CD4-positive, alpha-beta memory T cell (primary cell): Measurements from ENCODE around the gene MED13L. TPM values are rescaled to one million over a fixed set of nuclear protein-coding genes. Genes with fewer than 3 reads are reported as not detected.

Source experiments
- CTCF ChIA-PET: fragments of 350-600 bp; sonication (Branson Sonifier 250); formaldehyde crosslinking; loops from one replicate; lab custom pipeline; 2021; ENCODE audit warnings: inconsistent platforms; ENCODE audit not compliant: partially characterized antibody; lab: Charles Lee
- POLR2A ChIA-PET: fragments of 350-600 bp; sonication (Branson Sonifier 250); formaldehyde crosslinking; loops from one replicate; lab custom pipeline; 2021; ENCODE audit not compliant: partially characterized antibody; lab: Charles Lee
- DNase-seq, 5 donors: peaks; one replicate each; pipeline versions ENCODE4 v3.0.0 to v3.0.0-alpha.2; 2020 to 2022; ENCODE audit warnings: mixed read lengths in 1 of 5
- H3K27ac ChIP-seq: one replicate; pipeline ENCODE4 v1.7.0; 2013; ENCODE audit warnings: low read depth, low read length
- H3K27me3 ChIP-seq: 2 replicates; pipeline ENCODE4 v1.7.0; 2013; ENCODE audit warnings: mild to moderate bottlenecking, low read length, moderate library complexity; ENCODE audit not compliant: insufficient read depth
- H3K36me3 ChIP-seq: 2 replicates; pipeline ENCODE4 v1.7.0; 2013; ENCODE audit warnings: mild to moderate bottlenecking, low read length, moderate library complexity; ENCODE audit not compliant: insufficient read depth
- H3K4me1 ChIP-seq: 2 replicates; pipeline ENCODE4 v1.7.0; 2013; ENCODE audit warnings: mild to moderate bottlenecking, low read length, moderate library complexity; ENCODE audit not compliant: insufficient read depth
- H3K4me3 ChIP-seq, 2 donors: one replicate each; pipeline ENCODE4 v1.7.0; 2013; ENCODE audit warnings: low read length in 2 of 2, mild to moderate bottlenecking in 1 of 2
- H3K9me3 ChIP-seq, 2 donors: one replicate each; pipeline ENCODE4 v1.7.0; 2013; ENCODE audit warnings: low read length in 2 of 2, control low read depth in 1 of 2; ENCODE audit not compliant: control insufficient read depth in 1 of 2
- H3K27ac Mint-ChIP-seq, 7 donors: one replicate each; pipeline ENCODE4 v1.8.0; 2020 to 2021; ENCODE audit warnings: mixed read lengths in 7 of 7, mild to moderate bottlenecking in 6 of 7, inconsistent platforms in 3 of 7, moderate library complexity in 3 of 7
- H3K27me3 Mint-ChIP-seq, 2 donors: one replicate each; pipeline ENCODE4 v1.8.0; 2020 to 2021; ENCODE audit warnings: mixed read lengths in 2 of 2
- H3K36me3 Mint-ChIP-seq, 2 donors: one replicate each; pipeline ENCODE4 v1.8.0; 2020 to 2021; ENCODE audit warnings: mixed read lengths in 2 of 2, inconsistent platforms in 1 of 2, mild to moderate bottlenecking in 1 of 2
- H3K4me1 Mint-ChIP-seq, 4 donors: one replicate each; pipeline ENCODE4 v1.8.0; 2020 to 2021; ENCODE audit warnings: mixed read lengths in 4 of 4, mild to moderate bottlenecking in 1 of 4
- H3K4me3 Mint-ChIP-seq, 8 donors: one replicate each; pipeline ENCODE4 v1.8.0; 2020 to 2021; ENCODE audit warnings: mixed read lengths in 8 of 8, mild to moderate bottlenecking in 7 of 8, moderate library complexity in 6 of 8, inconsistent platforms in 3 of 8
- H3K9me3 Mint-ChIP-seq, 8 donors: one replicate each; pipeline ENCODE4 v1.8.0; 2020 to 2021; ENCODE audit warnings: mixed read lengths in 8 of 8, mild to moderate bottlenecking in 5 of 8, inconsistent platforms in 3 of 8, moderate library complexity in 1 of 8
- intact Hi-C: fragments of 100-400 bp; cut with micrococcal nuclease; formaldehyde crosslinking; loops from one replicate; pipeline ENCODE4 v1.15.1; 2023
- polyA plus RNA-seq, 2 donors: library from polyadenylated mRNA; unstranded; fragments of 300-500 nt; fragmentation: Illumina TruSeq; gene quantifications; one replicate each; pipeline ENCODE4 v1.2.3, GENCODE V29; 2021
- total RNA-seq, 2 experiments: library from RNA; stranded (reverse); gene quantifications; one replicate each; pipeline ENCODE4 v1.2.3, GENCODE V29; 2021

The MED13L gene
- total and polyA plus RNA-seq, 4 experiments from 2014 or later, result 3.8 to 156 (median 81.1) TPM

- Mint-ChIP-seq H3K36me3 (no peaks in the 10 kb centered on the region), H3K27me3 (peaks cover 7 to 9% of the 10 kb centered on the region in 2 donors), H3K4me1 (no peaks in the 10 kb centered on the region), H3K4me3 (no peak overlapping the region), H3K9me3 (peaks cover 0 to 7% (median 6%) of the 10 kb centered on the region in 8 donors), H3K27ac (no peak overlapping the region)
- H3K9me3 ChIP-seq, result no peaks in the 10 kb centered on the region
- no peak overlapping the region for H3K27ac ChIP-seq
- DNase-seq, result no peak
- H3K4me1 ChIP-seq, result no peaks in the 10 kb centered on the region
- no peak overlapping the region for H3K4me3 ChIP-seq
- H3K27me3 ChIP-seq, result no peaks in the 10 kb centered on the region
- intact Hi-C loops, result no loop called here
- H3K36me3 ChIP-seq, result no peaks in the 10 kb centered on the region
- CTCF ChIA-PET, result interaction anchor here (1.7 kb wide), 1 partner anchor 16 kb away, joined by 4 read pairs; no protein-coding TSS in a partner anchor
- POLR2A ChIA-PET, result no interaction called here
Observed at GRCh38 chr12:115934046-115934445, 343.4 kb downstream of the MED13L start.

GRCh38 chr12:115932066-115932465 is 345.4 kb downstream of the MED13L start:
- no peak for DNase-seq
- Mint-ChIP-seq H3K36me3 (no peaks in the 10 kb centered on the region), H3K4me3 (no peak overlapping the region), H3K9me3 (no peaks in the 10 kb centered on the region), H3K27me3 (peaks cover 6 to 13% of the 10 kb centered on the region in 2 donors), H3K27ac (no peak overlapping the region), H3K4me1 (no peaks in the 10 kb centered on the region)
- ChIA-PET POLR2A (no interaction called here), CTCF (no interaction called here)
- intact Hi-C loops, result no loop called here
- no peaks in the 10 kb centered on the region for H3K9me3 ChIP-seq
- H3K4me3 ChIP-seq, result no peak overlapping the region
- no peaks in the 10 kb centered on the region for H3K4me1 ChIP-seq
- no peak overlapping the region for H3K27ac ChIP-seq
- H3K36me3 ChIP-seq, result no peaks in the 10 kb centered on the region
- no peaks in the 10 kb centered on the region for H3K27me3 ChIP-seq

DNA sequence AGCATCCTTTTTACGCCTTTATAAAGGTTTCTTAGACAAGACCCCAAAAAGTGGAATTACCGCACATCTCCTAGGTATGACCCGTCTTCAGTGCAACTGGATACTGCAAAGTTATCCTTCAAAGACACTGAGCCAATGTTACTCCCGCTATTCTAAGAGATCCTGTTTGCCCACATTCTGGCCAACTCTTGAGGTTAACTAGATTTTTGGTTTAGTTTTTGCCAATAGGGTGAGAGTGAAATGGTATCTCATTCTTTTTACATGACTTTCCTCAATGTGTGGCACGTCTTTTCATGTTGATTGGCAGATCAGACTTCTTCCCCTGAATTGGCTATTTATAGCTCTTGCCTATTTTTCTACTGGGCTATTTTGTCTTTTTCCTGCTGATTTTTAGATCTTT is 347.2 kb downstream of the MED13L start:
- intact Hi-C loops, result no loop called here
- no peak overlapping the region for H3K4me3 Mint-ChIP-seq
- no peaks in the 10 kb centered on the region for H3K4me1 ChIP-seq
- peaks cover 7 to 16% of the 10 kb centered on the region in 2 donors for H3K27me3 Mint-ChIP-seq
- H3K27ac ChIP-seq, result no peak overlapping the region
- H3K36me3 ChIP-seq, result no peaks in the 10 kb centered on the region
- ChIA-PET POLR2A (no interaction called here), CTCF (interaction anchor here (1.0 kb wide), 1 partner anchor 13 kb away, joined by 3 read pairs; no protein-coding TSS in a partner anchor)
- H3K27ac Mint-ChIP-seq, result peak overlapping the region in 1 of 7 donors; percentile 30
- H3K9me3 Mint-ChIP-seq, result no peaks in the 10 kb centered on the region
- H3K36me3 Mint-ChIP-seq, result no peaks in the 10 kb centered on the region
- no peaks in the 10 kb centered on the region for H3K27me3 ChIP-seq
- H3K9me3 ChIP-seq, result no peaks in the 10 kb centered on the region
- H3K4me1 Mint-ChIP-seq, result no peaks in the 10 kb centered on the region
- DNase-seq, result no peak
- no peak overlapping the region for H3K4me3 ChIP-seq

DNA sequence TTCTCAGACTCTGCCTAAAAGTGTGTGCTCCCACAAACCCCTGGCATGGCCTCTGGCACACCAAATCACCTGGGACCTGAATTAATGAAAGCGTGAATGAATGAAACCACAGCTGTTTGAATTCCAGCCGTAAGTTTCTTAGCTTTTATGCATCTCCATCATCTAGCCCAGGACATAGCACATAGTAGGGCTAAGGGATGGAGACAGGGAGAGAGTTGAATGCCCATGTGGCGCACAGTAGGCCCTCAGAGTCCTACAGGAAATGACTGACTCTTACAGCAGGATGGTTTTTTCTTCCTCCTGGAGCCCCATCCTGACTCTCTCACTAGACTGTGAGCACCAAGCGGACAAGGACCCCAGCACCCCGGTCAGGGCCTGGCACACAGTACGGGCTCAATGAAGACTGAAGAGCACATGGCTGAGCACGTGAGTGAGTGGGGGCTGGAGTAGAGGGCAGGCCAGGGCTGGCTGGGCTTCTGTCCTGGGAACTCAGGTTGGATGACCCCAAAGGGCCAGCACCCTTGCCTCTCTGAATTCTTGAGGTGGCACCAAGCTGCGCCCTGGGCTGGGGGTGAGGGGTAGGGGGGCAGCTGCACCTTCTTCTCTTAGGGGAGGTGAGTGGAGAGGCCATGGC is 351.3 kb downstream of the MED13L start:
- Mint-ChIP-seq H3K9me3 (peaks cover 0 to 18% (median 12%) of the 10 kb centered on the region in 8 donors), H3K27ac (no peak overlapping the region), H3K4me3 (no peak overlapping the region), H3K27me3 (peaks cover 11 to 18% of the 10 kb centered on the region in 2 donors), H3K4me1 (no peaks in the 10 kb centered on the region), H3K36me3 (no peaks in the 10 kb centered on the region)
- ChIA-PET CTCF (no interaction called here), POLR2A (no interaction called here)
- no peaks in the 10 kb centered on the region for H3K36me3 ChIP-seq
- no peak overlapping the region for H3K4me3 ChIP-seq
- intact Hi-C loops, result no loop called here
- H3K27ac ChIP-seq, result no peak overlapping the region
- peaks cover 0 to 3% of the 10 kb centered on the region in 2 donors for H3K9me3 ChIP-seq
- no peaks in the 10 kb centered on the region for H3K4me1 ChIP-seq
- no peaks in the 10 kb centered on the region for H3K27me3 ChIP-seq
- DNase-seq, result no peak

DNA sequence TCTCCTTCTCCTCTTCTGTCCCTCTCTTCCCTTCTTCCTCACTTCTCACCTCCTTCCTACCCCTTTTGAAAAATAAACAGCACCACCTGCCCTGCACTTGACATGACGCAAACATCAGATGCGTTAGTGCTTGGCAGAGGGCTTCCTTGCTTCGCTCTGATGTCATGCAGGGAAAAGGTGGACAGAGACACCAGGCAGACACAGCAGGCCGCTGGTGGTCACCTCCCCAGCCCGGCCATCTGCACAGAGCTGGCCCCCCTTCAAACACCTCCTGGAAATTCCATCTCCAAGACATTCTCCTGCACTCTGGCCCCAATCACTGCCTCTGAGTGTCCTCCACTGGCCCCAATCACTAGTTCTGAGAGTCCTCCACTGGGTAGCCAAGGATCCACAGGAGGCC is 353.6 kb downstream of the MED13L start:
- DNase-seq, result no peak
- no peaks in the 10 kb centered on the region for H3K4me1 ChIP-seq
- Mint-ChIP-seq H3K4me3 (no peak overlapping the region), H3K4me1 (no peaks in the 10 kb centered on the region), H3K9me3 (peaks cover 0 to 18% (median 12%) of the 10 kb centered on the region in 8 donors), H3K36me3 (no peaks in the 10 kb centered on the region), H3K27me3 (peaks cover 9 to 22% of the 10 kb centered on the region in 2 donors), H3K27ac (no peak overlapping the region)
- H3K36me3 ChIP-seq, result no peaks in the 10 kb centered on the region
- H3K9me3 ChIP-seq, result peaks cover 0 to 3% of the 10 kb centered on the region in 2 donors
- ChIA-PET POLR2A (no interaction called here), CTCF (interaction anchor here (1.2 kb wide), 1 partner anchor 1957 kb away, joined by 4 read pairs; the partner anchor contains the start of gene RBM19)
- no peak overlapping the region for H3K27ac ChIP-seq
- no peak overlapping the region for H3K4me3 ChIP-seq
- no peaks in the 10 kb centered on the region for H3K27me3 ChIP-seq
- intact Hi-C loops, result no loop called here

DNA sequence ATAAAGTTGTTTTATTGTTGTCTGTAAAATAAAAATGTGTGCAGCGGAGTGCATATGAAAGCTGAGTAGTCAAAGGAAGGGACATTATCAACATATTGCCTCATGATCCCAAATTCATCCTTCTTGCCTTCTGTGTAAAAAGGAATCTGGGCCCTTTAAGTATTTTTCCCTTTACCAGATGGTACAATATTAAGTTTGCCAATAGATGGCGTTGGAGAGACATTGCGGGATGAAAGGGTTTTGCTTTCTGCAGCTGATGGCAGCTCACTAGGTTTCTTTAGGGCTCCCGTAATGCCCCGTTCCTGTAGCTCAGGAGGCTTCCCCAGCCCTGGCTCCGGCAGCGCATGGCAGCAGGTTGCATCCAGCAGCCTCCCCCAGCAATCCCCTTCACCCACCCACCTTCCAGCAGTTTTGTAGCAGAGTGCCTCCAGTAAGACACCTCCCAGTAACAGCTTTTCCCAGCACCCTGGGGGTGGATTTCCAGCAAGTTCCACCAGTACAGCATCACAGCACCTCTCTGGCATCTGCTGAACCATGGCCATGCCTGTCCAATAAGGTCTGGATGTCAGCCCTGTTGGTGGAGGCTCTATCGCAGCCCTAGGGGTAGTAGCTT is 354.4 kb downstream of the MED13L start:
- intact Hi-C loops, result no loop called here
- Histone ChIP-seq H3K27me3 (no peaks in the 10 kb centered on the region), H3K4me1 (no peaks in the 10 kb centered on the region), H3K9me3 (peaks cover 0 to 3% of the 10 kb centered on the region in 2 donors), H3K27ac (no peak overlapping the region), H3K36me3 (no peaks in the 10 kb centered on the region), H3K4me3 (no peak overlapping the region)
- ChIA-PET CTCF (interaction anchor here (1.2 kb wide), 1 partner anchor 1957 kb away, joined by 4 read pairs; the partner anchor contains the start of gene RBM19), POLR2A (no interaction called here)
- Mint-ChIP-seq H3K27ac (no peak overlapping the region), H3K9me3 (peaks cover 0 to 18% (median 12%) of the 10 kb centered on the region in 8 donors), H3K27me3 (peaks cover 9 to 22% of the 10 kb centered on the region in 2 donors), H3K4me1 (no peaks in the 10 kb centered on the region), H3K36me3 (no peaks in the 10 kb centered on the region), H3K4me3 (no peak overlapping the region)
- DNase-seq, result no peak

GRCh38 chr12:115920395-115921183 is 356.9 kb downstream of the MED13L start:
- Histone ChIP-seq H3K4me3 (no peak overlapping the region), H3K27me3 (peaks cover 7% of the 10 kb centered on the region), H3K4me1 (no peaks in the 10 kb centered on the region), H3K27ac (no peak overlapping the region), H3K9me3 (peaks cover 0 to 3% of the 10 kb centered on the region in 2 donors), H3K36me3 (no peaks in the 10 kb centered on the region)
- POLR2A ChIA-PET, result no interaction called here
- Mint-ChIP-seq H3K27ac (peak overlapping the region in 1 of 7 donors; percentile 29), H3K27me3 (peaks cover 18 to 24% of the 10 kb centered on the region in 2 donors), H3K4me3 (no peak overlapping the region), H3K4me1 (peaks cover 0 to 4% (median 0%) of the 10 kb centered on the region in 4 donors), H3K9me3 (peaks cover 0 to 18% (median 12%) of the 10 kb centered on the region in 8 donors), H3K36me3 (no peaks in the 10 kb centered on the region)
- DNase-seq, result no peak
- intact Hi-C loops, result no loop called here
- CTCF ChIA-PET, result interaction anchor here (1.4 kb wide), 1 partner anchor 10 kb away, joined by 4 read pairs; no protein-coding TSS in a partner anchor
